Parathyroid adenoma (tissue), 2 donors: ENCODE measurements around the gene PDIA2.

Experiments used
- H2AFZ ChIP-seq: fragments of 300-600 bp; sonication (generic); one replicate; pipeline ENCODE4 v1.7.0; 2017; ENCODE audit warnings: antibody characterized with exemption, mild to moderate bottlenecking
- H3K27ac ChIP-seq: fragments of 300-600 bp; sonication (generic); one replicate; pipeline ENCODE4 v1.7.0; 2017
- H3K27me3 ChIP-seq: fragments of 300-600 bp; sonication (generic); one replicate; pipeline ENCODE4 v1.7.0; 2017; ENCODE audit warnings: low read length; ENCODE audit not compliant: control insufficient read depth, insufficient read depth
- H3K36me3 ChIP-seq: fragments of 300-600 bp; sonication (generic); one replicate; pipeline ENCODE4 v1.7.0; 2017; ENCODE audit warnings: low read length; ENCODE audit not compliant: control insufficient read depth, insufficient read depth
- H3K4me1 ChIP-seq: fragments of 300-600 bp; sonication (generic); one replicate; pipeline ENCODE4 v1.7.0; 2017; ENCODE audit warnings: control low read depth
- H3K4me2 ChIP-seq: fragments of 300-600 bp; sonication (generic); one replicate; pipeline ENCODE4 v1.7.0; 2017; ENCODE audit warnings: low read length
- H3K4me3 ChIP-seq: fragments of 300-600 bp; sonication (generic); one replicate; pipeline ENCODE4 v1.7.0; 2017; ENCODE audit warnings: low read depth, low read length
- H3K79me2 ChIP-seq: fragments of 300-600 bp; sonication (generic); one replicate; pipeline ENCODE4 v1.7.0; 2017; ENCODE audit warnings: control low read depth
- H3K9ac ChIP-seq: fragments of 300-600 bp; sonication (generic); one replicate; pipeline ENCODE4 v1.7.0; 2017; ENCODE audit warnings: mild to moderate bottlenecking
- H3K9me3 ChIP-seq: fragments of 300-600 bp; sonication (generic); one replicate; pipeline ENCODE4 v1.7.0; 2017; ENCODE audit warnings: low read length; ENCODE audit not compliant: control insufficient read depth
- CTCF ChIP-seq: fragments of 300-600 bp; sonication (generic); IDR thresholded peaks from one replicate; pipeline ENCODE4 v1.7.0; 2017; ENCODE audit warnings: antibody characterized with exemption, mild to moderate bottlenecking
- donor health status: primary hyperparathyroidism.

PDIA2 gene

GRCh38 chr16:249431-249830, 33.5 kb upstream of the PDIA2 start:
- no peak overlapping the region for H3K4me2 ChIP-seq
- no peak overlapping the region for H3K27ac ChIP-seq
- H3K9me3 ChIP-seq, result no peaks in the 10 kb centered on the region
- no peaks in the 10 kb centered on the region for H3K4me1 ChIP-seq
- no peaks in the 10 kb centered on the region for H3K27me3 ChIP-seq
- H3K9ac ChIP-seq, result no peak overlapping the region
- no peak overlapping the region for H2AFZ ChIP-seq
- no peak for TF ChIP-seq CTCF
- no peaks in the 10 kb centered on the region for H3K36me3 ChIP-seq
- H3K79me2 ChIP-seq, result peaks cover 16% of the 10 kb centered on the region
- no peak overlapping the region for H3K4me3 ChIP-seq

DNA sequence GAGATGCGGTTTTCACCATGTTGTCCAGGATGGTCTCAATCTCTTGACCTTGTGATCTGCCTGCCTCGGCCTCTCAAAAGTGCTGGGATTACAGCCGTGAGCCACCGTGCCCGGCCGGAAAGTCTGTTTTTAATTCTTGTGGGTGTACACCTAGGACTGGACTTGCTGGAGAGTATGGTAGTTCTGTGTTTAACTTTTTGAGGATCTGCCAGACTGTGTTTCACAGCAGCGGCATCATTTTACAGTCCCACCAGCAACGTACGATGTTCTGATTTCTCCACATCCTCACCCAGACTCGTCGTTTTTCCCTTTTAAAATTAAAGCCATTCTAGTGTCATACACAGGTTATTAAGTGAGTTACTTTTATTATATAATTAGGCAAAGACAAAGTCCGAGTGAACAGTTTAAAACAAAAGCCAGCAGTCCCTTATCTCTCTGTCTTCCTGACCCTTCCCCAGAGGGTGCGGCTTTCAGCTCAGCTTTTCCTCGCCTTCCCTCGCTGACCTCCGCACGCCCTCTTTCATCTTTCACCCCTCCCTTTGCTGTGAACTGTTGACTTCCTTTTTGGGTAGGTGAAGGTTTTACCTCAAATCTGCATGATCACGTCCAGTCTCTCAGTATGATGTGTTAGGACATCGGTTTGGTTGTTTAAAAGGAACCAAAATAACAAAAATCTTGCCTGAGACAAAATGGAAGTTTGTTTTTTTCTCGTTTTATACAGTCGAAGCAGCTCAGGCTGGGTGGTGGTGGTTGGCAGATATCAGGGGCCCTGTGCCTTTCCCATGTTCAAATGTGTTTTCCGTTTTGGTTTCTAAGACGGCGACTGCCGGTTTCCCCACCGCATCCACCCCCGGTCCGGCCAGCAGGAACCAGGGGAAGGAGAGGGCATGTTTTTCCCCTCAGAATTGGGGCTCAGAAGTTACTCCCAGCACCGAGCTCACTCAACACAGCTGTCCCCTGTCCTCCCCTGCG, 30.3 kb upstream of the PDIA2 start:
- no peak overlapping the region for H3K9ac ChIP-seq

GRCh38 chr16:253833-254232, 29.1 kb upstream of the PDIA2 start:
- Histone ChIP-seq H3K27me3 (no peaks in the 10 kb centered on the region), H3K9ac (no peak overlapping the region), H3K4me2 (no peak overlapping the region), H3K27ac (no peak overlapping the region), H3K9me3 (no peaks in the 10 kb centered on the region), H3K79me2 (peaks cover 19% of the 10 kb centered on the region), H3K4me1 (no peaks in the 10 kb centered on the region), H3K36me3 (no peaks in the 10 kb centered on the region), H2AFZ (no peak overlapping the region), H3K4me3 (no peak overlapping the region)
- TF ChIP-seq CTCF, result no peak

More for the DNA sequence above, 30.3 kb upstream of the PDIA2 start:
- no peaks in the 10 kb centered on the region for H3K9me3 ChIP-seq
- no peaks in the 10 kb centered on the region for H3K36me3 ChIP-seq
- H3K4me1 ChIP-seq, result no peaks in the 10 kb centered on the region
- H3K27ac ChIP-seq, result no peak overlapping the region
- no peak for TF ChIP-seq CTCF
- H3K27me3 ChIP-seq, result no peaks in the 10 kb centered on the region
- H3K4me3 ChIP-seq, result no peak overlapping the region
- H2AFZ ChIP-seq, result no peak overlapping the region
- peaks cover 20% of the 10 kb centered on the region for H3K79me2 ChIP-seq
- H3K4me2 ChIP-seq, result no peak overlapping the region

DNA sequence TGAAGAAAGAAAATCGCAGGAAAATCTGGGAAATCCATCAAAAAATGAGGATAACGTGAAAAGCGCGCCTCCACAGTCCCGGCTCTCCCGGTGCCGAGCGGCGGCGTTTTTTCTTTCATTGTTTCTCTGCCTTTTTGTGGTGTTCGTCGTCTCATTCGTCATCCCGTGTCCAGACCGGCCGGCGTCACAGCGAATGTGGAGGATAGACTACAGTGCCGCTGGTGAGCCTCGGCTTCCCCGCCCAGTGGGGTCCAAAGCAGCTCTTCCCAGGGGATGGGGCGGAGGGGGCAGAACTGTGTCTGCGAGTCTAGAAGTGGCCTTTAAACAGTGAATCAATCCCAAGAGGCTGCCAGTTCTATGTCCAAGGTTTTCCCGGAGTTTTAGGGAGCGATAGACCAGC, 28.5 kb upstream of the PDIA2 start:
- H3K4me2 ChIP-seq, result no peak overlapping the region
- no peak for TF ChIP-seq CTCF
- H3K27me3 ChIP-seq, result no peaks in the 10 kb centered on the region
- H3K9me3 ChIP-seq, result no peaks in the 10 kb centered on the region
- H3K36me3 ChIP-seq, result no peaks in the 10 kb centered on the region
- H2AFZ ChIP-seq, result no peak overlapping the region
- H3K79me2 ChIP-seq, result peaks cover 19% of the 10 kb centered on the region
- no peak overlapping the region for H3K4me3 ChIP-seq
- no peak overlapping the region for H3K27ac ChIP-seq
- H3K4me1 ChIP-seq, result no peaks in the 10 kb centered on the region
- H3K9ac ChIP-seq, result no peak overlapping the region
